ENCODE results near the gene SLC11A2.
"Not testable (repeated sequence)": the region's sequence is repeated elsewhere in the genome, so short reads cannot be mapped to it uniquely, and the experiment has no call there.

SLC11A2 gene

GRCh38 chr12:50947933-50948626 is 78.1 kb downstream of the SLC11A2 start:
- no peak for DNase-seq (ENCODE audit: low read depth)

- no peak for DNase-seq (ENCODE audit: low read depth)
Measured at GRCh38 chr12:50937653-50938052, 88.5 kb downstream of the SLC11A2 start.

GRCh38 chr12:50936821-50937530 is 89.2 kb downstream of the SLC11A2 start:
- no peak for DNase-seq (ENCODE audit: low read depth)

GRCh38 chr12:50934981-50935807 is 91.0 kb downstream of the SLC11A2 start:
- no peak for DNase-seq (ENCODE audit: low read depth)

- no peak for DNase-seq (ENCODE audit: low read depth)
Measured at GRCh38 chr12:50934371-50934851, 91.8 kb downstream of the SLC11A2 start.

- DNase-seq (ENCODE audit: low read depth): no peak
Measured at GRCh38 chr12:50933459-50934124, 92.6 kb downstream of the SLC11A2 start.

GRCh38 chr12:50932787-50933280 is 93.3 kb downstream of the SLC11A2 start:
- DNase-seq (ENCODE audit: low read depth): no peak

- DNase-seq (ENCODE audit: low read depth): not testable (repeated sequence)
Measured at GRCh38 chr12:50930477-50930876, 95.7 kb downstream of the SLC11A2 start.

- no peak for DNase-seq (ENCODE audit: low read depth)
Measured at GRCh38 chr12:50929831-50930230, 96.4 kb downstream of the SLC11A2 start.
